AG09309 (cell line): ENCODE results near the gene NPM3.

Experiments
- DNase-seq: peaks from one replicate; pipeline ENCODE4 v3.0.0-alpha.2; 2010; ENCODE audit warnings: low read depth
- H3K4me3 ChIP-seq: 2 replicates; pipeline ENCODE4 v1.5.1; 2011; ENCODE audit warnings: mild to moderate bottlenecking, low read depth, low read length, moderate library complexity; ENCODE audit not compliant: control insufficient read depth
- CTCF ChIP-seq: IDR thresholded peaks from 2 replicates; pipeline ENCODE4 v1.5.1; 2011; ENCODE audit warnings: mild to moderate bottlenecking, low read depth, low read length, inconsistent platforms; ENCODE audit not compliant: insufficient read depth, control insufficient read depth; ENCODE audit errors: missing control alignments

Gene NPM3

GRCh38 chr10:101771380-101771779 lies 11.9 kb downstream of the NPM3 start:
- no peak for TF ChIP-seq CTCF
- DNase-seq, result no peak

DNA sequence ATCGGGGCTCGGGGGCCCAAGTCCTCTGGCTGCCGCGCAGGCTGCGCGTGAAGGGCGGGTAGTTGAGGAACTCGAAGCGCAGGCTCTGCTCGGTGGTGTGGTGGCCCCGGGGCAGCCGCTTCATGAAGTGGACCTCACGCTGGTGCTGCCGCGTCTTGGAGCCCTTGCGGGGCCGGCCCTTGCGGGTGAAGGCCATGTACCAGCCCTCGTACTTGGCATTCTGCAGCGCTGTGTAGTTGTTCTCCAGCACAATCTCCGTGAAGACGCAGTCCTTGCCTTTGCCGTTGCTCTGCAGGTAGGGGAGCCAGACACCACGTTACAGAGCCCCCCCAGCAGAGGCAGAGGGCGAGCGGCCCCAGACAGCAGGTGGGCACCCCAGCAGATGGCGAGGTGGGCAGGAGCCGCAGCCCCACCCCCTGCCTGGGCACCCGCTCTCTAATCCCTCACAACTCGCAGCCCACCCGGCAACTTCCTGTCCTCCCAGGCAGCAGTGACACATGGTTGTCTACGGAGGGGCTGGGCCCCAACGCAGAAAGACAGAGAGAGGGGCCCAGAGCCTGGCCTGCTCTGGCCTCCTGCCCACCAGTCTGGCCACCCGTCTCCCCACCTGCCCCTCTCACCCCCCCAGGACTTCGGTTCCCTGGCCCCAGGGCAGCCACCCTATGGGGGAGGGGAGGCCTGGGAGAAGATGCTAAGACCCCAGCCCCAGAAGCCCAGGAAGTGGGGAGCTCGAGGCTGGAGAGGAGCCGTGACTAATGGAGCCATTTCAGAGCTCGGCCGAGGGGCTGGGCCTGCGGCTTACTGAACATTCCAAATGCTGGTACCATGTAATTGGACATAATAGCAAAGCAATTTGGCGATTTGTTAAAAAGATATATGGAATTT lies 12.7 kb downstream of the NPM3 start:
- H3K4me3 ChIP-seq, result no peak overlapping the region
- DNase-seq, result no peak
- TF ChIP-seq CTCF, result no peak

More at GRCh38 chr10:101771380-101771779, 11.9 kb downstream of the NPM3 start:
- H3K4me3 ChIP-seq, result no peak overlapping the region

DNA sequence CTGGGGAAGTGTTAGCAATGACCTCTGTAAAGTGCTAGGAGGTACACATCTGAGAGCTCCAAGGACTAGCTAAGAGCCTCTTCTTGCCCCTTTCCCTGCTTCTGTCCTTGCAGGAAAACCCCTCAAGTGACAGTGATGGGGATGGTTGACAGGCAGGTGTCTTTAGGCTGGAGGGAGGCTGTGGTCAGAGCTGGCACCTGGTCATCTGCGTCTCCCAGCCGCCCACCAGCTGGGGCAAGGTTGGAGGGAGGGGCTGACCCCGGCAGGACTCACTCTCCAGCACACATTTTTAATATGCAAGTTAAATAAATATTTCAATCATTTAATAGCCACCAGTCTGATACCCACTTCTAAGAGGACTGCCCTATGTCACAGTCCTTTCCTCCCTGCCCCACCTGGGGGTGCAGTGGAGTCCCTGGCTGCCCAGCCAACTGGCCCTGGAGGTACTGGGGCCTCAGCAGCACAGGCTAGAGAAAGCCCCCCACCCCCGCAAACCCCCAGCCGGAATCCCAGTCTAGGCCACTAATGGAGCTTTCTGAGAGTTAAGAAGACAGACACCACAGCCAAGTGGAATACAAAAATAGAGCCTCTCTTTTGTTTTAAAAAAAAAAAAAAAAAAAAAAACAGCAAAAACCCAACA lies 13.6 kb downstream of the NPM3 start:
- no peak for DNase-seq

GRCh38 chr10:101768791-101769170 lies 14.5 kb downstream of the NPM3 start:
- TF ChIP-seq CTCF, result no peak
- no peak overlapping the region for H3K4me3 ChIP-seq
- DNase-seq, result no peak

More for the DNA sequence above, 13.6 kb downstream of the NPM3 start:
- TF ChIP-seq CTCF, result no peak
- no peak overlapping the region for H3K4me3 ChIP-seq

GRCh38 chr10:101767966-101768790 lies 15.1 kb downstream of the NPM3 start:
- no peak for TF ChIP-seq CTCF
- no peak for DNase-seq
- H3K4me3 ChIP-seq, result no peak overlapping the region

- no peak for DNase-seq
Observed at GRCh38 chr10:101767600-101767945, 15.7 kb downstream of the NPM3 start.

More at GRCh38 chr10:101767600-101767945, 15.7 kb downstream of the NPM3 start:
- no peak for TF ChIP-seq CTCF
- no peak overlapping the region for H3K4me3 ChIP-seq
